Common myeloid progenitor, CD34-positive (primary cell): ENCODE data around the gene TBL1XR1.

Source experiments
- CTCF ChIA-PET: fragments of 350-600 bp; sonication (Branson Sonifier 250); formaldehyde crosslinking; loops from one replicate; lab custom pipeline; 2021; ENCODE audit warnings: antibody characterized with exemption; lab: Charles Lee
- POLR2A ChIA-PET: fragments of 350-600 bp; sonication (Branson Sonifier 250); formaldehyde crosslinking; loops from one replicate; lab custom pipeline; 2021; ENCODE audit warnings: antibody characterized with exemption; lab: Charles Lee
- DNase-seq, 3 donors: peaks; one replicate each; pipeline versions ENCODE4 v3.0.0 to v3.0.0-alpha.2; 2013
- H3K27ac ChIP-seq, 2 experiments: 1 replicate in 1 of 2; 2 replicates in 1 of 2; pipeline ENCODE4 v1.7.0; 2013; ENCODE audit warnings: inconsistent platforms in 2 of 2, low read length in 2 of 2, mild to moderate bottlenecking in 2 of 2, low read depth in 1 of 2, moderate library complexity in 1 of 2; ENCODE audit not compliant: severe bottlenecking in 2 of 2, insufficient read depth in 1 of 2, poor library complexity in 1 of 2
- H3K27me3 ChIP-seq, 5 experiments: replicated peaks in 2 of 5; 1 replicate in 3 of 5; 2 replicates in 2 of 5; pipeline versions ENCODE4 v1.6.1 to v1.7.0; 2013; ENCODE audit warnings: low read length in 4 of 5, mild to moderate bottlenecking in 2 of 5, moderate library complexity in 2 of 5, inconsistent platforms in 1 of 5; ENCODE audit not compliant: insufficient read depth in 5 of 5, control insufficient read depth in 4 of 5
- H3K36me3 ChIP-seq, 4 experiments: 1 replicate in 2 of 4; 2 replicates in 2 of 4; pipeline versions ENCODE4 v1.6.1 to v1.7.0; 2013; ENCODE audit warnings: low read length in 3 of 4, control low read depth in 1 of 4, mild to moderate bottlenecking in 1 of 4; ENCODE audit not compliant: control insufficient read depth in 4 of 4, insufficient read depth in 4 of 4
- H3K4me1 ChIP-seq, 4 experiments: 1 replicate in 3 of 4; 2 replicates in 1 of 4; pipeline versions ENCODE4 v1.6.1 to v1.7.1; 2013; ENCODE audit warnings: low read length in 3 of 4, mild to moderate bottlenecking in 3 of 4, control low read depth in 1 of 4, inconsistent platforms in 1 of 4, moderate library complexity in 1 of 4; ENCODE audit not compliant: control insufficient read depth in 4 of 4, insufficient read depth in 4 of 4; ENCODE audit errors: control extremely low read depth in 1 of 4
- H3K4me3 ChIP-seq, 7 experiments: 1 replicate in 4 of 7; 2 replicates in 3 of 7; pipeline versions ENCODE4 v1.5.1 to v1.7.0; 2013; ENCODE audit warnings: mild to moderate bottlenecking in 7 of 7, low read length in 6 of 7, moderate library complexity in 6 of 7, inconsistent platforms in 2 of 7, low read depth in 2 of 7, control low read depth in 1 of 7; ENCODE audit not compliant: insufficient read depth in 4 of 7, control insufficient read depth in 1 of 7; ENCODE audit errors: extremely low read depth in 1 of 7
- H3K9me3 ChIP-seq, 5 experiments: 1 replicate in 4 of 5; 2 replicates in 1 of 5; pipeline versions ENCODE4 v1.6.1 to v1.7.1; 2013; ENCODE audit warnings: low read length in 4 of 5, mild to moderate bottlenecking in 2 of 5, inconsistent platforms in 1 of 5, low read depth in 1 of 5, moderate library complexity in 1 of 5; ENCODE audit not compliant: control insufficient read depth in 4 of 5, insufficient read depth in 2 of 5; ENCODE audit errors: control extremely low read depth in 1 of 5
- WGBS: methylation state at CpG from one replicate; pipeline ENCODE4 v1.1.5; 2013; ENCODE audit not compliant: insufficient coverage; 5-methylcytosine and 5-hydroxymethylcytosine counted together

TBL1XR1 gene

DNA sequence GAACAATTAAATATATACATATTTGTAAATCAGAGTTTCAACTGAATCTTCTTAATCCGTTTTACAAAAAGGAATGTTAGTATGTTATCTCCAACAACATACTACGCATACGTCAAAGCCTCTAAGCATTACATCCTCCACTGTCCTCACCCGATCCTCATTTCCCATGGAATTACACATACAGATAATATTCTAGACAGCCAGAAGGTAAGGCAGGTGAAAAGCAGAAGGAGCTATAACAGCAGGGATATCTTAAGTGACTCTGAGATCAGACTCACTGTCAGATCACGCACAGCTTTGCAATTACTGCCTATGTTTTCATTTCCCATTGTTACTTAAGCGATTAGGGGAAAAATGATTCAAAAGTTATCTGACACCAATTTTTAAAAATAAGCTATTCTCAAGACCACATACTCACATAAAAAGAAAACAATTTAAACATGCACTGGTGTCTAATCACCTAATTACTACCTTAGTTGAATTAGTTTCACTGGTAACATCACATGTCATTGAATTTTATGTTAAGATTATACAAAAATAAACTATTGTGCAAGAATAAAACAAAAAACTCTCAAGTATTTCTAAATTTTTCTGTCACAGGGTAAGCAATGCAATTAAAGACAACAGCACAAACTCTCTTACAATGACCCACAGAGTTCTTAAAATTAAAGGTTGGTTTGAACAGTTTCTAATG lies 92.8 kb downstream of the TBL1XR1 start:
- Histone ChIP-seq H3K4me1 (peaks cover 4 to 12% (median 8%) of the 10 kb centered on the region in 4 experiments), H3K27ac (no peak overlapping the region), H3K9me3 (peaks cover 0 to 2% (median 0%) of the 10 kb centered on the region in 5 experiments), H3K27me3 (no peaks in the 10 kb centered on the region), H3K36me3 (peaks cover 0 to 3% (median 0%) of the 10 kb centered on the region in 4 experiments), H3K4me3 (no peak overlapping the region)
- ChIA-PET CTCF (interaction anchor here (0.6 to 2.2 kb wide), 6 partner anchors 11 to 76 kb away, joined by 3 to 6 read pairs (median 3); no protein-coding TSS in a partner anchor), POLR2A (no interaction called here)
- WGBS = 95% methylated on average over 4 of the region's 6 CpGs
- no peak for DNase-seq

DNA sequence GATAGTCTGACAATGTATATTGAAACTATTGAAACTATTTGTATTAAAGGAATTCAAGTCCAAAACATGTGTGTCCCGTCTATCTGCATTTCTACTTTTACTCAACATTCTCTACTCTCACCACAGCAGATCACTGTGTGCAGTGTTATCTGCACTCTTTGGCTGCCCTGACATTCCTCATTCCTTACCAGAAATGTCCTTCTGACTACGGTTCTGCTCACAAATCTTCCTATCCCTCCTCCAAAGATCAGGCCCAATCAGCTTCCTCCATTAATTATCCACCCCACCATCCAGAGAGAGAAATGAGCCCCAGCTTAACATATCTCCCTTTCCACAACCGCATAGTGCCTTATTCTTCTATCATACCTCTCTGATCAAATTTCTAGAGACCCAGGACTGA lies 94.7 kb downstream of the TBL1XR1 start:
- POLR2A ChIA-PET = no interaction called here
- H3K36me3 ChIP-seq = peaks cover 0 to 4% (median 3%) of the 10 kb centered on the region in 4 experiments
- CTCF ChIA-PET = no interaction called here
- H3K27ac ChIP-seq = no peak overlapping the region
- peaks cover 0 to 12% (median 6%) of the 10 kb centered on the region in 4 experiments for H3K4me1 ChIP-seq
- H3K27me3 ChIP-seq = no peaks in the 10 kb centered on the region
- peaks cover 0 to 2% (median 0%) of the 10 kb centered on the region in 5 experiments for H3K9me3 ChIP-seq
- H3K4me3 ChIP-seq = no peak overlapping the region
- WGBS = 60% methylated on average over 1 of the region's 3 CpGs
- DNase-seq = no peak

DNA sequence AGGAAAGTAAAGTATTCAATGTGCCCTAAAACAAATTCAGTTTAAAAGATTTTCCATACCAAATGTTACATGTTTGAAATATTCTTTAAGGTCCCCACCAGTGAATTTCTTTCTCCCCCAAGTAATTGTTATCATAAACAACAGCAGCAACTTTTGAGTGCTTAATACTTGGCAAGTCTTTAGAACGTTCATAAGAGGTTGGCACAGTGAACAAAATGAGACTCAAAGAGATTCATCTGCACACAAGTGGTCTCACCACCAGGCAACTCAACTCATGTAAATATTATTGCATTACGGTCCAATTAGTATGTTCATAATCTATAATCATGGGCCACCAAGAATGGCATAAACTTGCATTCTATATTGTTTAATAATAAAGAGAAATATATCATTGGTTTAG lies 98.7 kb downstream of the TBL1XR1 start:
- H3K4me3 ChIP-seq = no peak overlapping the region
- 100% methylated on average over 1 of the region's 2 CpGs for WGBS
- POLR2A ChIA-PET = interaction anchor here (0.6 kb wide), 1 partner anchor 95 kb away, joined by 4 read pairs; no protein-coding TSS in a partner anchor
- H3K27ac ChIP-seq = no peak overlapping the region
- CTCF ChIA-PET = interaction anchor here (1.1 kb wide), 1 partner anchor 14 kb away, joined by 3 read pairs; no protein-coding TSS in a partner anchor
- H3K27me3 ChIP-seq = no peaks in the 10 kb centered on the region
- H3K36me3 ChIP-seq = peaks cover 8 to 14% (median 9%) of the 10 kb centered on the region in 4 experiments
- peaks cover 0 to 9% (median 1%) of the 10 kb centered on the region in 5 experiments for H3K9me3 ChIP-seq
- no peak for DNase-seq
- H3K4me1 ChIP-seq = peaks cover 0 to 3% (median 1%) of the 10 kb centered on the region in 4 experiments

DNA sequence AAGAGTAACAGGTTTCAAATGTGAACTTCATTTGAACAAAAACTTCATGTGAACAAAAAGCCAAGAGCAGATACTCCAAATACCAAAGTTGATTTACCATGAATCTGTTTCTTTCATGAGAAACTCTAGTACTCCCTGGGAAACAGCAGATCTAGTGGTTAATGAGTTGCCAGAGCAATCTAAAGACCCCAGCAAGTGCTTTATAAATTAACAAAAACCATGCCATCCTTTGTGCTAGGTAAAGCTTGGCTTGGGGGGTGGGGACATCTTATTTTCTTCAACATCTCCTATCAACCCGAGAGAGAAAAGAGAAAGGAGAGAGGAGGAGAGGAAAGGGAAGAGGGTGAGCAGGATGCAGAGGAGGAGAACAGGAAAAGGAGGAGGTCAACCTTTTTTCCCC lies 100.7 kb downstream of the TBL1XR1 start:
- H3K36me3 ChIP-seq = peaks cover 14 to 26% (median 14%) of the 10 kb centered on the region in 4 experiments
- no peak overlapping the region for H3K27ac ChIP-seq
- H3K4me1 ChIP-seq = peaks cover 0 to 3% (median 0%) of the 10 kb centered on the region in 4 experiments
- H3K27me3 ChIP-seq = no peaks in the 10 kb centered on the region
- no CpG with 5 or more reads among the region's 1 CpG for WGBS
- H3K4me3 ChIP-seq = no peak overlapping the region
- peaks cover 6 to 19% (median 8%) of the 10 kb centered on the region in 5 experiments for H3K9me3 ChIP-seq
- POLR2A ChIA-PET = interaction anchor here (0.9 kb wide), 1 partner anchor 29 kb away, joined by 3 read pairs; no protein-coding TSS in a partner anchor
- CTCF ChIA-PET = interaction anchor here (0.7 to 1.2 kb wide), 2 partner anchors 10 to 20 kb away, joined by 3 to 4 read pairs; no protein-coding TSS in a partner anchor
- DNase-seq = no peak

DNA sequence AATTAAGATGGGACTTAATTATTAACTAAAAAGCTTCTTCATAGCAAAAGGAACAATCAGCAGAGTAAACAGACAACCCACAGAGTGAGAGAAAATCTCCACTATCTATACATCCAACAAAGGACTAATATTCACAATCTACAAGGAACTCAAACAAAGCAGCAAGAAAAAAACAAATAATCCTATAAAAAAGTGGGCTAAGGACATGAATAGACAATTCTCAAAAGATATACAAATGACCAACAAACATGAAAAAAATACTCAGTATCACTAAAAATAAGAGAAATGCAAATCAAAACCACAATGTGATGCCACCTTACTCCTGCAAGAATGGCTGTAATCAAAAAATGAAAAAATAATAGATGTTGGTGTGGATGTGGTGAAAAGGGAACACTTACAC lies 103.3 kb downstream of the TBL1XR1 start:
- ChIA-PET CTCF (no interaction called here), POLR2A (interaction anchor here (0.6 kb wide), 1 partner anchor 444 kb away, joined by 4 read pairs; no protein-coding TSS in a partner anchor)

DNA sequence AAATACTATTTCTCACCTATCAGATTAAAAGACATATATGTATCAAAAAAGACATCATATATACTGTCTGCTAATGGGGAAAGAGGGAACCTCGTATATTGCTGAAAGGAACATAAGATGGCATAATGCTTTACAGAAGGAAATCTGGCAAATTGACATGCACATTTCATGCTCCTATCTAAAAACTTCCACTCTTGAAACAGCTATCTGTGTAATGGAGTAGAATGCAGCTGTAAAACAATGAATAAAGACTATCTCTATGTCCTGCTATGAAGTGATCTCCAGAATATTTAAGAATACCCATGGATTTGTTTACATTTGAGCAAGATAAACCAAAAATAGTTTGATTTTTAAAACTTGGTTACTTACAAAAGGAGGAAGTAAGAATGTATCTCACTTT lies 107.4 kb downstream of the TBL1XR1 start:
- Histone ChIP-seq H3K27me3 (no peaks in the 10 kb centered on the region), H3K36me3 (peaks cover 7 to 23% (median 17%) of the 10 kb centered on the region in 4 experiments), H3K27ac (peak overlapping the region in 1 of 2 experiments; percentile 9), H3K4me1 (peaks cover 0 to 12% (median 6%) of the 10 kb centered on the region in 4 experiments), H3K9me3 (peaks cover 6 to 21% (median 8%) of the 10 kb centered on the region in 5 experiments), H3K4me3 (no peak overlapping the region)
- WGBS = no CpG with 5 or more reads among the region's 1 CpG
- peak in 1 of 3 donors; percentile 23 for DNase-seq
- ChIA-PET POLR2A (interaction anchor here (0.5 kb wide), 1 partner anchor 354 kb away, joined by 3 read pairs; no protein-coding TSS in a partner anchor), CTCF (interaction anchor here (1.0 to 1.3 kb wide), 2 partner anchors 9 to 10 kb away, joined by 3 read pairs; no protein-coding TSS in a partner anchor)

More for the DNA sequence above, 103.3 kb downstream of the TBL1XR1 start:
- peaks cover 14 to 28% (median 20%) of the 10 kb centered on the region in 4 experiments for H3K36me3 ChIP-seq
- H3K27ac ChIP-seq = no peak overlapping the region
- no peaks in the 10 kb centered on the region for H3K27me3 ChIP-seq
- peaks cover 0 to 10% (median 3%) of the 10 kb centered on the region in 4 experiments for H3K4me1 ChIP-seq
- H3K4me3 ChIP-seq = no peak overlapping the region
- peaks cover 6 to 23% (median 8%) of the 10 kb centered on the region in 5 experiments for H3K9me3 ChIP-seq
- DNase-seq = no peak
